Mucosa of gallbladder (tissue), 1 donor: ENCODE results near the gene ATP9A. TPM values are rescaled to one million over a fixed set of nuclear protein-coding genes. Genes with fewer than 3 reads are reported as not detected.
"Not testable (repeated sequence)": the region's sequence is repeated elsewhere in the genome, so short reads cannot be mapped to it uniquely, and the experiment has no call there.

ENCODE experiments used
- DNase-seq: peaks from one replicate; pipeline ENCODE4 v3.0.0-alpha.2; 2020; ENCODE audit warnings: low spot score
- total RNA-seq: library from RNA; stranded (reverse); gene quantifications from one replicate; pipeline ENCODE4 v1.2.1, GENCODE V29; 2021
- donor health status: DM: no; HTN: no; CAD: no.

The ATP9A gene
- total RNA-seq, 1 donor from 2014 or later, result 49.5 TPM

GRCh38 chr20:51723026-51723425 is 45.2 kb downstream of the ATP9A start:
- DNase-seq, result not testable (repeated sequence)

GRCh38 chr20:51722246-51722645 is 45.9 kb downstream of the ATP9A start:
- DNase-seq, result not testable (repeated sequence)

DNA sequence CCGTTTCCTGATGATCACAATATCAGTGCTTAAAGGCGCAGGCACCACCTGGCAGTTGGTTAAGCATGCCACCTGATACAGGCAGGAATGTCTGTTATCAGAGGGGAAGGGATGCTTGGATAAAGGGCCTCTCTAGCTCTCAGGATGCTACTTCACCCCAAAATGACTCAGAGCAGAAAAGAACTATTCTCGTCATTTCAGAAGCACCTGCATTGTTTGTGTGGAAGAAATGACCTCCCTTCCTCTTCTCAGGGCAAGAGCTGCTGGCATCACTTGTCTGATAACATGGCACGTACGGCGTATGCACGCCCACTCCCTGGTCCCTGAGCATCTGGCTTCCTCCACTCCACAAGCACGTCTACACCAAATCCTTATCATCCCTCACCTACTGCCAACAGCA is 47.3 kb downstream of the ATP9A start:
- no peak for DNase-seq

DNA sequence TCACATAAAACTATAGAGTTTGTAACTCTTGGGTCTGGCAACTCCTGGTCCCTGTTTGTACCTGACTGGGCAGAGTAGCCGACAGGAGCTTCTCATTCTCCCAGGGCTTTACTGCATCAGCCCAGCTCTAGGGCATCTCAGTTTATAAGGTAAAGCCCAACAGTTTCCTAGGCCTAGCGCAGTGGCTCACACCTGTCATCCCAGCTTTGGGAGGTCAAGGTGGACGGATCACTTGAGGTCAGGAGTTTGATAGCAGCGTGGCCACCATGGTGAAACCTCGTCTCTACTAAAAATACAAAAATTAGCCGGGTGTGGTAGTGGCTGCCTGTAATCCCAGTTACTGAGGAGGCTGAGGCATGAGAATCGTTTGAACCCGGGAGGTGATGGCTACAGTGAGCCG is 47.8 kb downstream of the ATP9A start:
- no peak for DNase-seq

GRCh38 chr20:51715856-51716185 is 52.4 kb downstream of the ATP9A start:
- DNase-seq, result no peak

DNA sequence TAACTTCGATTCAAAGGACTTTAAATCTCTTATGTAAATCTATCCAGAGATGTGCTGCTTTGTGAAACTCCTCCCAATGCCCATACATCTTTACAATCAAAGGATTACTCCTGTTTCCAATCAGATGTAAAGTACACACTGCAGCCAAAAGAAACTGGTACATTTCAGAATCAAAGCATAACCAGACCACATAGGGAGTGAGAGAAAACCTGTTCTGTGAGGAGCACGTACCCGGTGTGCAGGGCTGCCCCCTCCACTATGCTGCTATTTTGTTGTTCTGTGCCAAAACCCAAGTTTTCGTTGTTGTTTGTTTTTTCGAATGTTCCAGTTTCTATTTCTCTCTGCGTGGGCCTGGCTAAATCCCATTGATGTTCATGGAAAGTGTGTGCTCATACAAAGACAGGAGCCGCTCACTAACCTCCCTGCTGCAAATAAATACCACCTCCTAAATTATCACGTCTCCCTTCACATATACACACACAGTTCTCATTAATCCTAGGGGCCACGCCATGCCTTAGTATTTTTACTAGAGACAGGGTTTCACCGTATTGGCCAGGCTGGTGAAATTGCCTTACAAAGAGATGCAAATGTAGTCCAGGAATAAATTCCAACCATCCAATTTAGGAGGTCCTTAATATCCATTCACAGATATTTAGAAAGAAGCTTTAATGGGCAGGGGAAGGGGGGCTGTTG is 52.9 kb downstream of the ATP9A start:
- no peak for DNase-seq

- DNase-seq, result no peak
Measured at GRCh38 chr20:51713213-51713598, 55.0 kb downstream of the ATP9A start.

GRCh38 chr20:51712501-51713212 is 55.5 kb downstream of the ATP9A start:
- no peak for DNase-seq

DNA sequence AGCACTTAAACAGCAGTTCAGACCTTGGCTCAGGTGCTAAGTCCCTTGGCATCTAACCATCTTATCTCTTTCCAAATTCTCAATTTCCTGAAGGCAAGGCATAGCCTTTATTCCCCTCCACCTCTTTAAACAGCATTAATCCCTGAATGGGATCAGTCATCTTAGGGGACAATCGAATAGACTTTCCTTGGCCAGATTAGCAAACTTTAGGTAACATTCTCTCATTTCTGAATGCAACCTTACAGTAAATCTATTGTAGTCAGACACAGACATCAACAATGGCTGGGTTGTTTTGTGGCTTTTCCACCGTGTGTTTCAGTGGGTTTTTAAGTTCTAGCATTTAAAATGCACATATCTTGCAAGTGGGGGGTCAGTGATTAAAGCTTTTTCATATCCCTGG is 56.8 kb downstream of the ATP9A start:
- DNase-seq, result no peak

GRCh38 chr20:51710361-51710894 is 57.8 kb downstream of the ATP9A start:
- no peak for DNase-seq

- DNase-seq, result no peak
Measured at GRCh38 chr20:51705400-51705799, 62.8 kb downstream of the ATP9A start.

- DNase-seq, result no peak
Measured at GRCh38 chr20:51703400-51704287, 64.5 kb downstream of the ATP9A start.

- no peak for DNase-seq
Measured at GRCh38 chr20:51702556-51702955, 65.6 kb downstream of the ATP9A start.

- peak; percentile 21 for DNase-seq
Measured at GRCh38 chr20:51700809-51701285, 67.3 kb downstream of the ATP9A start.

DNA sequence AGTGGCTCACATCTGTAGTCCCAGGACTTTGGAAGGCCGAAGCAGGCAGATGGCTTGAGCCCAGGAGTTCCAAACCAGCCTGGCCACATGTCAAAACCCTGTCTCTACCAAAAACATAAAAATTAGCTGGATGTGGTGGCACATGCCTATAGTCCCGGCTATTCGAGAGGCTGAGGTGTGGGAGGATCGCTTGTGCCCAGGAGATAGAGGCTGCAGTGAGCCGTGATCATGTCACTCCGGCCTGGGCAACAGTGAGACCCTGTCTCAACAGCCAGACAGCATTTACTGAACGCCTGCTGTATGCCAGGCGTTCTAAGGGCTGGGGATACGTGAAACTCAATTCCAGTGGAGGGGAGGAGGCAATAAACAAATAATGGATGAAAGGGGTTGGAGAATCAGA is 69.9 kb downstream of the ATP9A start:
- DNase-seq, result no peak

- no peak for DNase-seq
Measured at GRCh38 chr20:51697096-51697826, 70.9 kb downstream of the ATP9A start.

GRCh38 chr20:51696304-51697071 is 71.7 kb downstream of the ATP9A start:
- DNase-seq, result no peak

- peak; percentile 31 for DNase-seq
Measured at GRCh38 chr20:51695574-51696303, 72.5 kb downstream of the ATP9A start.

DNA sequence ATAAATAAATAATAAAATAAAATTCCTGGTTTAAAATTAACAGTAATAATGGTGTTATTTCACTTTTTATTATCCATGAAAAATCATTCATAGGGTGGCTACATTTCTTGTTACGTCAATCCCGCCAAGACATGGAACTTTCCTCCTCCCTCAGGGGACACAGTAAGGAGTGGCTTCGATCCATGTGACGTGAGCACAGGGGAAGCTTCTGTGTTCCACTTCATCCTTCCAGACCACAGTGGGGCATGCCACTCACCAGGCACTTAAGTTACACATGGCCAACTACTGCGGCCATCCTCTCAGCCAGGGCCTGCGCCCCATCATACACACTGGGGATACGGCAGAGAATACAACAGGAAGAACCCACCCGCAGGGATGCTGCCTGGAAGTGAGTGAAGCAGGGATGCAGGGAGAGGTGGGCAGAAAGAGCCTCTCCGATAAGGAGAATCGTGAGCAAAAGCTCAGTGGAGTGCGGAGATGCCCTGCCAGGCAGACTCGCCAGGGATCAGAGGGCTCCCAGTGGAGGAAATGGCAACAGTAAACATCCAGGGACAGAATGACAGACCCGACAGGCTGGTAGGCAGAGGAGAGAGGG is 75.3 kb downstream of the ATP9A start:
- no peak for DNase-seq

GRCh38 chr20:51691703-51692102 is 76.5 kb downstream of the ATP9A start:
- no peak for DNase-seq
